ENCODE results near the gene CAMK4. TPM values are rescaled to one million over a fixed set of nuclear protein-coding genes. Genes with fewer than 3 reads are reported as not detected.

CAMK4 gene
- total and polyA plus RNA-seq, 4 donors: 0.27 to 1.4 (median 1.2) TPM

- Histone ChIP-seq H3K4me1 (ENCODE audit: control insufficient read depth in 4 of 4, insufficient read depth in 4 of 4, low read length in 3 of 4) (no peaks in the 10 kb centered on the region), H3K27ac (ENCODE audit: low read depth in 1 of 2, low read length in 2 of 2) (no peak overlapping the region), H3K9me3 (ENCODE audit: control insufficient read depth in 4 of 4, low read length in 3 of 4) (no peaks in the 10 kb centered on the region), H3K27me3 (ENCODE audit: control insufficient read depth in 4 of 4, insufficient read depth in 4 of 4, low read length in 3 of 4) (no peaks in the 10 kb centered on the region), H3K36me3 (ENCODE audit: control insufficient read depth in 4 of 4, insufficient read depth in 3 of 4, low read depth in 1 of 4, low read length in 3 of 4) (no peaks in the 10 kb centered on the region), H3K9ac (ENCODE audit: low read depth in 1 of 2, low read length in 2 of 2) (no peak overlapping the region), H3K4me3 (ENCODE audit: low read depth in 1 of 3, low read length in 3 of 3) (no peak overlapping the region)
- no peak for TF ChIP-seq EGR1 (IDR thresholded peaks at IDR 0.05; ENCODE audit: low read depth in 2 of 2)
- no peak for TF ChIP-seq HNF4G (IDR thresholded peaks at IDR 0.05)
- no peak for DNase-seq (ENCODE audit: low spot score)
- 89% methylated on average over 1 of the region's 1 CpG for WGBS
Measured at GRCh38 chr5:111434800-111435199, 210.6 kb downstream of the CAMK4 start.

GRCh38 chr5:111439473-111440075, 215.4 kb downstream of the CAMK4 start:
- H3K27ac ChIP-seq (ENCODE audit: low read depth in 1 of 2, low read length in 2 of 2): no peak overlapping the region
- H3K9ac ChIP-seq (ENCODE audit: low read depth in 1 of 2, low read length in 2 of 2): no peak overlapping the region
- DNase-seq (ENCODE audit: low spot score): no peak
- no peaks in the 10 kb centered on the region for H3K4me1 ChIP-seq (ENCODE audit: control insufficient read depth in 4 of 4, insufficient read depth in 4 of 4, low read length in 3 of 4)
- 86% methylated on average over 1 of the region's 1 CpG for WGBS
- no peak overlapping the region for H3K4me3 ChIP-seq (ENCODE audit: low read depth in 1 of 3, low read length in 3 of 3)
- no peaks in the 10 kb centered on the region for H3K36me3 ChIP-seq (ENCODE audit: control insufficient read depth in 4 of 4, insufficient read depth in 3 of 4, low read depth in 1 of 4, low read length in 3 of 4)
- no peaks in the 10 kb centered on the region for H3K9me3 ChIP-seq (ENCODE audit: control insufficient read depth in 4 of 4, low read length in 3 of 4)
- no peaks in the 10 kb centered on the region for H3K27me3 ChIP-seq (ENCODE audit: control insufficient read depth in 4 of 4, insufficient read depth in 4 of 4, low read length in 3 of 4)
- no peak for TF ChIP-seq RXRA (IDR thresholded peaks at IDR 0.05)
- no peak for TF ChIP-seq TAF1 (conservative IDR thresholded peaks at IDR 0.05)
- no peak for TF ChIP-seq FOXA1 (IDR thresholded peaks at IDR 0.05)
- TF ChIP-seq, protein P1, sequence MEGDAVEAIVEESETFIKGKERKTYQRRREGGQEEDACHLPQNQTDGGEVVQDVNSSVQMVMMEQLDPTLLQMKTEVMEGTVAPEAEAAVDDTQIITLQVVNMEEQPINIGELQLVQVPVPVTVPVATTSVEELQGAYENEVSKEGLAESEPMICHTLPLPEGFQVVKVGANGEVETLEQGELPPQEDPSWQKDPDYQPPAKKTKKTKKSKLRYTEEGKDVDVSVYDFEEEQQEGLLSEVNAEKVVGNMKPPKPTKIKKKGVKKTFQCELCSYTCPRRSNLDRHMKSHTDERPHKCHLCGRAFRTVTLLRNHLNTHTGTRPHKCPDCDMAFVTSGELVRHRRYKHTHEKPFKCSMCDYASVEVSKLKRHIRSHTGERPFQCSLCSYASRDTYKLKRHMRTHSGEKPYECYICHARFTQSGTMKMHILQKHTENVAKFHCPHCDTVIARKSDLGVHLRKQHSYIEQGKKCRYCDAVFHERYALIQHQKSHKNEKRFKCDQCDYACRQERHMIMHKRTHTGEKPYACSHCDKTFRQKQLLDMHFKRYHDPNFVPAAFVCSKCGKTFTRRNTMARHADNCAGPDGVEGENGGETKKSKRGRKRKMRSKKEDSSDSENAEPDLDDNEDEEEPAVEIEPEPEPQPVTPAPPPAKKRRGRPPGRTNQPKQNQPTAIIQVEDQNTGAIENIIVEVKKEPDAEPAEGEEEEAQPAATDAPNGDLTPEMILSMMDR (IDR thresholded peaks at IDR 0.05; ENCODE audit: low read depth, low read length, missing input control): no peak
- TF ChIP-seq MAX (IDR thresholded peaks at IDR 0.05): no peak
- no peak for TF ChIP-seq ZBTB33 (IDR thresholded peaks at IDR 0.05)
- TF ChIP-seq FOXA2 (IDR thresholded peaks at IDR 0.05): no peak
- TF ChIP-seq SP1 (IDR thresholded peaks at IDR 0.05): no peak
- TF ChIP-seq ATF3 (IDR thresholded peaks at IDR 0.05): no peak
- TF ChIP-seq HNF4A (conservative IDR thresholded peaks at IDR 0.05): no peak
- no peak for TF ChIP-seq RAD21 (IDR thresholded peaks at IDR 0.05)
- TF ChIP-seq EGR1 (IDR thresholded peaks at IDR 0.05; ENCODE audit: low read depth in 2 of 2): no peak
- no peak for TF ChIP-seq YY1 (IDR thresholded peaks at IDR 0.05)
- TF ChIP-seq JUND (IDR thresholded peaks at IDR 0.05): no peak
- TF ChIP-seq NR2F2 (IDR thresholded peaks at IDR 0.05): no peak
- no peak for TF ChIP-seq REST (IDR thresholded peaks at IDR 0.05)
- no peak for TF ChIP-seq HNF4G (IDR thresholded peaks at IDR 0.05)
